GM19468 (cell line): ENCODE data around the gene ARSJ.
"Not testable (repeated sequence)": the region's sequence is repeated elsewhere in the genome, so short reads cannot be mapped to it uniquely, and the experiment has no call there.

Experiments used
- ATAC-seq: cut with Tn5 transposase; IDR thresholded peaks from one replicate; pipeline ENCODE4 v1.9.1; 2021; ENCODE audit warnings: mild to moderate bottlenecking, moderate library complexity, moderate number of reproducible peaks; ENCODE audit not compliant: unreplicated experiment; ENCODE audit errors: extremely low read depth

Gene ARSJ

DNA sequence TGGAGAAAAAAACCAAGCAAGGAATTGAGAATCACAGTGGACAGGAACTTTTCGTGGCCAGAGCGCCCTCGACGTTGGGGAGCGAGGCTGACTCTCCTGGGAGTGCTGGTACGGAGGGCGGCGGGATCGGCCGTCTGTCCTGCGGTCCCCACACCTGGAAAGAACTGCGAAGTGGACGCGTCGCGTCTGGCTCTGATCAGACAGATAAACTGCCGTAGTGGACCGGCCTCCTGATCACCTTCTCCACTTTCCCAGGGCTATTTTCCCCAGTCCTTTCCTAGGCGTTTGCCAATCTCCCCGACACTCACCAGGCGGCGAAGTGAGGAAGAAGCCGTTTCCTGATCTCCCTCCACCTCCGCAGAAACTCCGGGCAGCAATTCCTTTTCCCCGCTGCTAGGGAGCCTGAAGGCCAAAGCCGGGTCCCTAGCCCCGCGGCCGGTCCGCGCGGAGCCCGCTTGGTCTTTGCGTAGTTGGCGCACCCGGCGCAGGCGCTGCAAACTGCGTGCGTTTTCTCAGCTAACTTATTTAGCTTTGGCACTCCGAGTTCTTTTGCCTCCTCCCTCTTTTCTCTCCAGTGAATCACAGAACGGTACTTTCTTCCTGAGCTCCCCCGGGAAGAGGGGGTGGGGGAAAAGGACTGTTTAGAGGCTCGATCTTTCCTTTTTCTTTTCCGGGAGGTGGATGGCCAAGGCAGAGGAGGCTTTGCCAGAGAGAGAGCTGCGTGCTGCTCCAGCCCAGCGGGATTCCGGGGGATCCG, at the start of gene ARSJ:
TSS of gene ARSJ (minus strand) at position 500 of the 757 bp plus-strand sequence. CDS start 813 bp downstream, outside the sequence.
- no peak for ATAC-seq

- no peak for ATAC-seq
These were observed 48.6 kb upstream of the ARSJ start for GRCh38 chr4:114028071-114028470.

DNA sequence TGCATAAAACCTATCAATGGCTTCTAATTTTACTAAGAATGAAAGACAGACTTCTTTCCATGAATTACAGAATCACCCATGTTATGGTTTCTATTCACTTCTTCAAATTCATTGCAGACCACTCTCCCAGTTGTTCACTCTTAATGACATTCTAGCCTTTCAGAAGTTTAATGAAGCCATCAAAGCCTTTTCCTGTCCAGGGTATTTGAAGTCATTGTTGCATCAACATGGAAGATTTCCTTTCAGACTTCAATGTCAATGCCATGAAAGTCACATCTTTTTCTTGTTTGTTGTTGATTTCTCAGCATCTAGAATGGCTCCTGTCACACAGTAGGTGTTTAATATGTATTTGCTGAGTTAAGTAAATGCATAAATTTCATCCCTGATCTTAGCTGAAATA, 48.1 kb upstream of the ARSJ start:
- ATAC-seq, result no peak

DNA sequence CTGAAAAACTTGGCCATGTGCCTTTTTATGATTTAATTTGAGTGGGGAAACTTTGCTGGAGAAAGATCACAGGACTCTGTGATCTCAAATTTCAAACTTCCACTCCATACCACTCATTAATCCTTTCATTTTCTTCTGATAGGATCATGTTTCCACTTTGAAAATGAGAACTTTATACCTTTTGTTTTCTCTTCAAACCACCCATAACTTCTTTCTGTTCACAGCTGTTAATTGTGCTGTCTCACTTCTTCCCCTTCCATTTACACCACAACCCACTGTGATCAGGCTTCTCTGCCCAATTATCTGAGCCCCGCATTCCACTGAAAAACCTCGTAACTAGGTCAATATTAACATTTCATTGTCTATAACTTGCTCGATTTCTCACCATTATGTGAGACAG, 47.0 kb upstream of the ARSJ start:
- no peak for ATAC-seq

DNA sequence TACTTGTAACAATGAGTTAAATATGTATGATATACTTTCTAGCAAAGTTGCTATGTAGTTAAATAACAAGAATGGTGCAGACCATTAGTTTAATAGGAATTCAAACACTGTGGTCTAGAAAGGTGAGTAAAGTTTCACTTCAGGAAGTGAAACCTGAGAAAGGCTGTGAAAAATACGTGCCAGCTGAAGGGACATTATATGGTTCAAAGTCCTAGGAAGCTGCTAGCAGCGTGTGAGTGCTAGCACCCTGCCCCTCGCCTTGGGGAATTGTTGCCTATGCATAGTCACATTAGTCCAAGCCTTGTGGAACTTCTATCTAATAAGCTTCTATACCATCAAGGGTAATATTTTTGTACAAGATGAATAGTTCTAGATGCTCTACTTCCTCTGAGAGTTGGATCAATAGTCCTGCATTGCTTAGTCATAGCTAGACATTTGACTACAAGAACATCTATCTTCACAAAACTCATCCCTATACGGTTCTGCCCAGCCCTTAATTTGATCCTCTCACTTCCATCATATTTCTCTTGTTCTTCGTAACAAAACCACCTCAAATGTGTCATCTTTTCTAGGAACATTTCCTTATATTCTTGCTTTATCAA, 45.8 kb upstream of the ARSJ start:
- peak; percentile 84 for ATAC-seq

DNA sequence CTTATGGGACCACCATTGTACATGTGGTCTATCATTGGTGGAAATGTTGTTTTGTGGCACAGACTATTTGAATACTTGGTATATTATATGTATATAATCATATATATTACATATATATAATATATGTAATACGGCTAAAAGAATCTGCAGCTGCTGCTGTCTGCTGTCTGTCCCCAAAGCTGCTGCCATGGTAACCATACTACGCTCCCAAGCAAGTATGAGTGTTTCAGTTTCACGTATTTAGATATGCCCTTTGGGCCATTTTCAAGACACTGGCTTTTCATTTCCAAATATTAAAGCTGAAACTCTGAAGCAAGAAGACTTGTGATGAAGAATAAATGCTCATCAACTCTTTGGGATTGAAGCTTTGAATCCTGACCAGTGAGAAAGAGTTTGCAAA, 42.0 kb upstream of the ARSJ start:
- no peak for ATAC-seq

- no peak for ATAC-seq
These were observed 40.5 kb upstream of the ARSJ start for GRCh38 chr4:114019969-114020358.

- ATAC-seq, result no peak
These were observed 40.0 kb upstream of the ARSJ start for GRCh38 chr4:114019276-114019968.

- no peak for ATAC-seq
These were observed 37.9 kb upstream of the ARSJ start for GRCh38 chr4:114017120-114017917.

DNA sequence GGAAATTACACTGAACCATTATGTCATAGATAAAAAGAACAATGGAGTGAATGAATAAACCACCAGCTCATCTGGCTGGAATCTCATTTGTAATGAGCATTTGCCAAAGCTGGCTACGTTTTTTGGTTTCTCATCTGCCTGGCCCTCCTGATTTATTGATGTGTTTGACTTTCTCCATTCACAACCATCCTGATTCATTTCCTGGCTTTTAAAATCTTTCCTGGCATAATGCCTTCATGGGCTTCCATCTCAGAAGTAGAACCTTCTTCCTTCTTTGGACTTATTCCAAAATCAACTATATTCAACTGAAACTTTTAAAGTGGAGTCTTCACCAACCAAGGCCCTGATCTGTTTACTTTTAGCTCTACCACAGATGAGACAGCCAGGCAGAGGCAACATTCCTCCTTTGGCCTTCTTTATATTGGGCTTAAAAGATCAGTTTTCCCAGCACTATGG, 36.0 kb upstream of the ARSJ start:
- ATAC-seq, result no peak

DNA sequence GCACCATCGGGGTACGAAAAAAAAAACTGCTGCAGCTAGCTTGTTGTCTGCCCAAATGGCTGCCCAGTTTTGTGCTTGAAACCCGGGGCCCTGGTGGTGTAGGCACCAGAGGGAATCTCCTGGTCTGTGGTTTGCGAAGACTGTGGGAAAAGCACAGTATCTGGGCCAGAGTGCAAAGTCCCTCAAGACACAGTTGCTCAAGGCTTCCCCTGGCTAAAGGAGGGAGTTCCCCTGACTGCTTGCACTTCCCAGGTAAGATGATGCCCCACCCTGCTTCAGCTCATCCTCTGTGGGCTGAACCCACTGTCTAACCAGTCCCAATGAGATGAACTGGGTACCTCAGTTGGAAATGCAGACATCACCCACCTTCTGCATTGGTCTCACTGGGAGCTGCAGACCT, 33.8 kb upstream of the ARSJ start:
- ATAC-seq, result not testable (repeated sequence)

- no peak for ATAC-seq
These were observed 33.3 kb upstream of the ARSJ start for GRCh38 chr4:114012749-114013148.

GRCh38 chr4:114005569-114006442, 26.4 kb upstream of the ARSJ start:
- no peak for ATAC-seq

DNA sequence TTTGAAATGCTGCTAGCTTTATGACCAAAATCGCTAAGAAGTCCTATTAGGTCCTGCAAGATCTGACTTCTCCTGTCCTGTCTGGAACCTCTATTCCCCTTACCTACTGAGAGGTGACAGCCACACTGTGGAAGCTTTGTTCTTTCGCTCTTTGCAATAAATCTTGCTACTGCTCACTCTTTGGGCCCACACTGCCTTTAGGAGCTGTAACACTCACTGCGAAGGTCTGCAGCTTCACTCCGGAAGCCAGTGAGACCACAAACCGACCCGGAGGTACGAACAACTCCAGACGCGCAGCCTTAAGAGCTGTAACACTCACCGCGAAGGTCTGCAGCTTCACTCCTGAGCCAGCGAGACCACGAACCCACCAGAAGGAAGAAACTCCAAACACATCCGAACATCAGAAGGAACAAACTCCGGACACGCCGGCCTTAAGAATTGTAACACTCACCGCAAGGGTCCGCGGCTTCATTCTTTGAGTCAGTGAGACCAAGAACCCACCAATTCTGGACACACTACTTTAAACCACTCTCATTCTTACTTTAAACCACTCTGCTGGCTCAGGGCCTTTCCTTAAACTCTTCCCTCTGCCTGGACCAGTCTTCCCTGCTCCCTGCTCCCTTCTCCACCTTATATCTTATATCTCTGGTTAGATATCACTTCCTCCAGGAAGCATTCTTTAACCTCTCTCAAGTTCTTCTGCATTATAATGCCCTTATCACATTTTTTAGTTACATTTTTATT, 25.2 kb upstream of the ARSJ start:
- not testable (repeated sequence) for ATAC-seq

DNA sequence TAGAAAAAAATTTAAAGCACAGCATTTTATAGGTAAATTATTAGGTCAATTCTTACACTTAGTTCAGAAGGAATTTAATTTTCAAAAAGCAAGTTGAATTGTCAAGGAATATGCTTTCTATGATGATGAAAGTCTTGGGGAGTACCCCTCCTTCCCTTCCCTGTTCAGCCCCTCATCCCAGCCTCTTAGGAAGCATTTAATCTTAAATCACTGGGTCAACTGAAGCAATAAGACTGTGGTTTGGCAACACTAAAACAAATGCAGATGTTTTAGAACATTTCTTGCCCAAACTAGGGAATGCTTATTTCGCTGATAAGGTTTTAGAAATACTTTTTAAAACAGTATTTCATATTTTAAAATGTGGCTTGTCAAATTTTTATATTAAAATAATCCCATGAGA, 19.1 kb upstream of the ARSJ start:
- no peak for ATAC-seq

DNA sequence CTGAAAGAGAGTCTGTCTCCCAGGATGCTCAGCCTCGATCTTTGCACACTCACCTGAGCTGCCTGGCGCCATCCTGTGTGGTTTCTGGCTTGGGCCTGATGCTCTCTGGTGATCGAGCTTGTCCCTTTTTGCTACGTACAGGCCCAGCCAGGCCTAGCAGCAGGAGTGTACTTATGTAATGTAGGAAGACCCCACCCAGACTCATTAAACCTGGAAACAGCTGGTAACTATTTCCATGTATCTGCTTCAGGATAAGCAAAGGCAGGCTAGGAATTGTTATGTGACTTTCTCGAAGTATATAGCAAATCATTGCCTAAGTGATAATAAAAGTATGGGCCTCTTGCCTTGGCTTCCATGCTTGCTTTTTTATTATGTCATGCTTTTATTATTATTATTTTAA, 18.6 kb upstream of the ARSJ start:
- ATAC-seq, result no peak

DNA sequence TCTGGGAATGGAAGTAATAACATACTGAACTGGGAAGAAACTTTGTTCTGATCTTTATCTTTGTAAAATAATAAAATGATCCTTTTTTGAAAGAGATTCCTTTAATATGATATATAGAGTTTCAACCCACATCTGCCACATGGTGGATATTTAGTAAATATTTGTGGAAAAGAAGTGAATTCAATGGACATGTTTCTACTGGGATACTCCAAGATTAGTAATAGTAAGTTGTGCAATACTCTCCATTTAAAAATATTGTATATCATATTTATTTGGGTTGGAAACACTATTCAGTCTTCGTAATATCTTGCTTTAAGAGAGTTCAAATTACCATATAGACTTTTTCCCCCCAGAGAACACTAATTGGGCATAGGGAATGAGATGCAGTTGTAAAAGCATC, 17.8 kb upstream of the ARSJ start:
- ATAC-seq, result no peak

DNA sequence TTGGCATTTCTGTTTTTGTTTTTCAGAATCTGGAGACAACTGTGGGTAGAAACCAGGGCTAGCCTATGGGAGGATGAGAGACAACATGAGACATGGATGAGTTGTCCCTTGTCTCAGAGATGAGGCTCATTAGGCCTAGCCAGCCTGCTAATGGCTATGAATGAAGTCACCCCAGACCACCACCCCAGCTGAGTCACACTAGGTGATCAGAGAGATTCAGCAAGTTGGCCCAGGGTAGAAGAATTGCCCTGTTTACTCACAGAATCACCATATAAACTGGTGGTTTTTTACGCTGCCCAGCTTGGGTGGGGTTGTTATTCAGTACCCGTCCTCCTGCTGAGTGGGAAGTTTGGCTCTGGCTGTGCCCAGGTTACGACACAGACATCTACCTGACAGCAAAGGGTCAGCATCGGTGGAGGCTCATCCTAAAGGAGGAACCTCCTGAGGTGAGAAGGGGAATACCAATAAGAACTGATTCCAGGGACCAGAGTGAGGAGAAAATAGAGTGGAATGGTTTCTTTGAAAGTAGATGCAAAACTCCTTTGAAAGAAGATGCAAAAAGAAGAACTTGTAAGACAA, 17.2 kb upstream of the ARSJ start:
- no peak for ATAC-seq

DNA sequence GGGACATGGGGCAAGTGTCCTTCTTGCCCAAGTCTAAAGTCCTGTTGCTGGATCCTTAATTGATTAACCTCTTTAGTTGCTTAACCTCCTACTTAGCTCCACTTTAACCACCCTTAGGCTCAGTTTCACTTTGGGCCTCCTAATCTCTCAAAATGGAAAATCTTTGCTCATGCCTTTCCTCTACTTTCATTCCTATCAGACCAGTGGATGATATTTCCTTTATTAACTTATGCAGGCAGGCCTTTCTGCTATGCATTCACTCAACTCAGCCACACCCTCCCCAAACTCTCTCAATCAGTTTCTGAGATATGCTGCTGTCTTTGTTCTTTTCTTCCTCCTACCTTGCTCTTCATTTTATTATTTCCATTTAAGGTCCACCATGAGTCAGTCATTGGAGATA, 14.4 kb upstream of the ARSJ start:
- ATAC-seq, result no peak
